Stimulated activated naive CD4-positive, alpha-beta T cell treated with Interleukin-2 at 50 U/mL for 16 hours (primary cell): ENCODE measurements around the gene USP7.

Experiments
- DNase-seq: peaks from one replicate; lab custom pipeline; 2025; lab: John Stamatoyannopoulos, UW

USP7 gene

GRCh38 chr16:8951447-8952280 lies 12.0 kb downstream of the USP7 start:
- DNase-seq, result no peak

- no peak for DNase-seq
Measured at GRCh38 chr16:8950580-8951077, 13.1 kb downstream of the USP7 start.

GRCh38 chr16:8949536-8950418 lies 13.9 kb downstream of the USP7 start:
- no peak for DNase-seq

GRCh38 chr16:8948831-8949230 lies 14.9 kb downstream of the USP7 start:
- DNase-seq, result no peak

GRCh38 chr16:8948069-8948593 lies 15.6 kb downstream of the USP7 start:
- DNase-seq, result no peak

GRCh38 chr16:8946544-8946943 lies 17.2 kb downstream of the USP7 start:
- DNase-seq, result no peak

GRCh38 chr16:8945626-8946296 lies 17.9 kb downstream of the USP7 start:
- DNase-seq, result no peak

GRCh38 chr16:8943966-8944759 lies 19.5 kb downstream of the USP7 start:
- DNase-seq, result no peak

- no peak for DNase-seq
Measured at GRCh38 chr16:8943001-8943763, 20.5 kb downstream of the USP7 start.

- DNase-seq, result no peak
Measured at GRCh38 chr16:8941718-8942344, 21.9 kb downstream of the USP7 start.

GRCh38 chr16:8937803-8938202 lies 25.9 kb downstream of the USP7 start:
- no peak for DNase-seq

GRCh38 chr16:8936421-8936820 lies 27.3 kb downstream of the USP7 start:
- peak; percentile 78 for DNase-seq

- DNase-seq, result no peak
Measured at GRCh38 chr16:8935989-8936388, 27.7 kb downstream of the USP7 start.

- DNase-seq, result no peak
Measured at GRCh38 chr16:8934601-8935000, 29.1 kb downstream of the USP7 start.

GRCh38 chr16:8931859-8932258 lies 31.8 kb downstream of the USP7 start:
- peak; percentile 42 for DNase-seq

- DNase-seq, result no peak
Measured at GRCh38 chr16:8929086-8929748, 34.5 kb downstream of the USP7 start.

GRCh38 chr16:8928467-8928957 lies 35.2 kb downstream of the USP7 start:
- DNase-seq, result peak; percentile 56

- no peak for DNase-seq
Measured at GRCh38 chr16:8926827-8927226, 36.9 kb downstream of the USP7 start.

- DNase-seq, result no peak
Measured at GRCh38 chr16:8925455-8925854, 38.3 kb downstream of the USP7 start.
